ENCODE data around the gene ADAP2. TPM values are rescaled to one million over a fixed set of nuclear protein-coding genes. Genes with fewer than 3 reads are reported as not detected.
A peak's percentile ranks its signal among the peaks of the same experiment; 100 is the strongest.

ADAP2 gene
- total and polyA plus RNA-seq, 10 of the 15 experiments (the other 5 are each of a cell fraction or from before 2014, with no cell fraction given) = 0.15 to 13.6 (median 6.8) TPM

DNA sequence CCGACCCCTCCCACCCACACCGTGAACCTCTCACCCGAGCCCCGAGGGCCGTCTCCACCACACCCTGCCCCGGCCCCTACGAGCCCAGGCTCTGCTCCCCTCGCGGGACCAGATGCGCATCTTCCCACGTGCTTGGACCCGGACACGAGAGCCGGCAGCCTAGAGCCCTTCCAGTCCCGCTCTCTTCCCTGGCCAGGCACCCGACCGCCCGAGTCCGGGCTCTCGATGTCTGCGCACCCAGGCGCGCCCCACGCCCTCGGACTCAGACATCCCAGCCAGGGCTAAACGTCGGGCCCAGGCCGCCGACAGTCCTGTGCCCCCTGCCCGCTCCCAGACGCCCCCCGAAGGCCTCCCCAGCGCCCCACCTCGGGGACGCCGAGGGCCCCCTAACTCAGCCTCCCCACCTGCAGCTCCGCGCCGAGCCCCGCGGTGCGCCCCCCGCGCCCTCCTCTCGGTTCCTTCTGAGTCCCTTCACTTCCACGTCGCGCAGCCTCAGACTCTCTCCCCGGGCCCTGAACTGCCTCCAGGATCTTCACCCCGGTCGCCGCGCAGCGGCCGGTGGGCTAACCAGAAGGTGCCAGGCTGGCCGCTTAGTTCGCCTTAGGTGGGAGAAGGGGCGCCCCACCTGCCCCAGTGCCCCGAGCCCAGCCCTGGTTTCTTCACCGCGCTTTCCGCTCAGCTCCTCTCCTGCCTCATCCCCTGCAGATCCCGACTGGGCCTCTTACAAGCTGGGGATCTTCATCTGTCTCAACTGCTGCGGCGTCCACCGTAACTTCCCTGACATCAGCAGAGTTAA, 688 bp downstream of the ADAP2 start:
- H3K9ac ChIP-seq (ENCODE audit: control insufficient read depth, insufficient read depth, low read length) = no peak overlapping the region
- H3K27ac ChIP-seq (ENCODE audit: control insufficient read depth, insufficient read depth) = no peak overlapping the region
- SMC1A ChIA-PET (ENCODE audit: uncharacterized antibody, unreplicated experiment) = no interaction called here
- ATAC-seq (peak; percentile 46), DNase-seq (ENCODE audit: low read depth, low spot score) (no peak), FAIRE-seq (no peak)
- in situ Hi-C loops (cut with MboI) (no loop called here), intact Hi-C loops (cut with micrococcal nuclease; ENCODE audit: unreplicated experiment) (no loop called here)
- H3K9me3 ChIP-seq (replicated peaks; ENCODE audit: control insufficient read depth, insufficient read depth, low read length) = no peaks in the 10 kb centered on the region
- H3K79me2 ChIP-seq (ENCODE audit: control insufficient read depth, insufficient read depth, low read length) = no peaks in the 10 kb centered on the region
- 17% methylated on average over 52 of the region's 66 CpGs for whole genome bisulfite sequencing (ENCODE audit: insufficient coverage, insufficient replicate concordance, low lambda C conversion rate, missing lambda C conversion rate)
- CTCF ChIA-PET = interaction anchor here (0.6 kb wide), 1 partner anchor 1538 kb away, joined by 3 read pairs; no protein-coding TSS in a partner anchor
- H3K4me2 ChIP-seq (ENCODE audit: control insufficient read depth, insufficient read depth) = peak overlapping the region; percentile 70
- H3K36me3 ChIP-seq (ENCODE audit: control insufficient read depth in 2 of 2, insufficient read depth in 2 of 2, low read length in 1 of 2) = no peaks in the 10 kb centered on the region
- TF ChIP-seq NFIC (IDR thresholded peaks at IDR 0.05; ENCODE audit: low read depth, low read length) = no peak
- TF ChIP-seq SMC3 (IDR thresholded peaks at IDR 0.05; ENCODE audit: borderline replicate concordance, low read length) = no peak
- TF ChIP-seq MXI1 (IDR thresholded peaks at IDR 0.05; ENCODE audit: low read depth, low read length) = no peak
- TF ChIP-seq IKZF1 (conservative IDR thresholded peaks at IDR 0.05) = no peak
- TF ChIP-seq, protein P1, sequence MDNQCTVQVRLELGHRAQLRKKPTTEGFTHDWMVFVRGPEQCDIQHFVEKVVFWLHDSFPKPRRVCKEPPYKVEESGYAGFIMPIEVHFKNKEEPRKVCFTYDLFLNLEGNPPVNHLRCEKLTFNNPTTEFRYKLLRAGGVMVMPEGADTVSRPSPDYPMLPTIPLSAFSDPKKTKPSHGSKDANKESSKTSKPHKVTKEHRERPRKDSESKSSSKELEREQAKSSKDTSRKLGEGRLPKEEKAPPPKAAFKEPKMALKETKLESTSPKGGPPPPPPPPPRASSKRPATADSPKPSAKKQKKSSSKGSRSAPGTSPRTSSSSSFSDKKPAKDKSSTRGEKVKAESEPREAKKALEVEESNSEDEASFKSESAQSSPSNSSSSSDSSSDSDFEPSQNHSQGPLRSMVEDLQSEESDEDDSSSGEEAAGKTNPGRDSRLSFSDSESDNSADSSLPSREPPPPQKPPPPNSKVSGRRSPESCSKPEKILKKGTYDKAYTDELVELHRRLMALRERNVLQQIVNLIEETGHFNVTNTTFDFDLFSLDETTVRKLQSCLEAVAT (IDR thresholded peaks at IDR 0.05) = no peak
- no peak for TF ChIP-seq BHLHE40 (IDR thresholded peaks at IDR 0.05; ENCODE audit: borderline replicate concordance in 1 of 2, low read depth in 2 of 2, low read length in 1 of 2)
- TF ChIP-seq SIX5 (IDR thresholded peaks at IDR 0.05; ENCODE audit: low read depth, low read length, severe bottlenecking) = no peak
- TF ChIP-seq, protein P2, sequence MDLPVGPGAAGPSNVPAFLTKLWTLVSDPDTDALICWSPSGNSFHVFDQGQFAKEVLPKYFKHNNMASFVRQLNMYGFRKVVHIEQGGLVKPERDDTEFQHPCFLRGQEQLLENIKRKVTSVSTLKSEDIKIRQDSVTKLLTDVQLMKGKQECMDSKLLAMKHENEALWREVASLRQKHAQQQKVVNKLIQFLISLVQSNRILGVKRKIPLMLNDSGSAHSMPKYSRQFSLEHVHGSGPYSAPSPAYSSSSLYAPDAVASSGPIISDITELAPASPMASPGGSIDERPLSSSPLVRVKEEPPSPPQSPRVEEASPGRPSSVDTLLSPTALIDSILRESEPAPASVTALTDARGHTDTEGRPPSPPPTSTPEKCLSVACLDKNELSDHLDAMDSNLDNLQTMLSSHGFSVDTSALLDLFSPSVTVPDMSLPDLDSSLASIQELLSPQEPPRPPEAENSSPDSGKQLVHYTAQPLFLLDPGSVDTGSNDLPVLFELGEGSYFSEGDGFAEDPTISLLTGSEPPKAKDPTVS (IDR thresholded peaks at IDR 0.05; ENCODE audit: low read depth, low read length) = no peak
- TF ChIP-seq FOXM1 (IDR thresholded peaks at IDR 0.05; ENCODE audit: low read depth, low read length) = no peak
- TF ChIP-seq, protein P3, sequence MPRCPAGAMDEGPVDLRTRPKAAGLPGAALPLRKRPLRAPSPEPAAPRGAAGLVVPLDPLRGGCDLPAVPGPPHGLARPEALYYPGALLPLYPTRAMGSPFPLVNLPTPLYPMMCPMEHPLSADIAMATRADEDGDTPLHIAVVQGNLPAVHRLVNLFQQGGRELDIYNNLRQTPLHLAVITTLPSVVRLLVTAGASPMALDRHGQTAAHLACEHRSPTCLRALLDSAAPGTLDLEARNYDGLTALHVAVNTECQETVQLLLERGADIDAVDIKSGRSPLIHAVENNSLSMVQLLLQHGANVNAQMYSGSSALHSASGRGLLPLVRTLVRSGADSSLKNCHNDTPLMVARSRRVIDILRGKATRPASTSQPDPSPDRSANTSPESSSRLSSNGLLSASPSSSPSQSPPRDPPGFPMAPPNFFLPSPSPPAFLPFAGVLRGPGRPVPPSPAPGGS (IDR thresholded peaks at IDR 0.05; ENCODE audit: borderline replicate concordance, insufficient read depth, low read depth, low read length, poor library complexity, severe bottlenecking) = no peak
- peaks cover 0 to 2% of the 10 kb centered on the region in 2 experiments; a peak in 1 of 4 replicates for H3K27me3 ChIP-seq (replicated peaks in 1 of 2; ENCODE audit: control insufficient read depth in 2 of 2, insufficient read depth in 2 of 2, low read length in 1 of 2)
- H3K4me1 ChIP-seq (ENCODE audit: control insufficient read depth, insufficient read depth, low read length) = peaks cover 6% of the 10 kb centered on the region
- BruUV-seq (replicated peaks) = no TSS peak
- POLR2A ChIA-PET = no interaction called here
- H3K4me3 ChIP-seq = peak overlapping the region; percentile 53
- no peaks in the 10 kb centered on the region for H4K20me1 ChIP-seq (ENCODE audit: control insufficient read depth, insufficient read depth)
- H2AFZ ChIP-seq (ENCODE audit: control insufficient read depth, low read depth, low read length) = peak overlapping the region; percentile 74
- RAD21 ChIA-PET (ENCODE audit: unreplicated experiment) = interaction anchor here (0.6 to 1.6 kb wide), 3 partner anchors 12 to 25 kb away, joined by 3 read pairs; no protein-coding TSS in a partner anchor

Data from GM12878 (cell line).